Skin of body (tissue), 2 donors: ENCODE results near the gene RBBP8NL. TPM values are rescaled to one million over a fixed set of nuclear protein-coding genes. Genes with fewer than 3 reads are reported as not detected.

Experiments
- DNase-seq: peaks from one replicate; lab custom pipeline; 2025; lab: John Stamatoyannopoulos, UW
- total RNA-seq: library from RNA; depleted of rRNA; stranded (reverse); fragments of >200 nt; gene quantifications from one replicate; pipeline ENCODE4 v1.2.3, GENCODE V29; 2014

The RBBP8NL gene
- total RNA-seq, 1 donor from 2014 or later = 0.59 TPM

DNA sequence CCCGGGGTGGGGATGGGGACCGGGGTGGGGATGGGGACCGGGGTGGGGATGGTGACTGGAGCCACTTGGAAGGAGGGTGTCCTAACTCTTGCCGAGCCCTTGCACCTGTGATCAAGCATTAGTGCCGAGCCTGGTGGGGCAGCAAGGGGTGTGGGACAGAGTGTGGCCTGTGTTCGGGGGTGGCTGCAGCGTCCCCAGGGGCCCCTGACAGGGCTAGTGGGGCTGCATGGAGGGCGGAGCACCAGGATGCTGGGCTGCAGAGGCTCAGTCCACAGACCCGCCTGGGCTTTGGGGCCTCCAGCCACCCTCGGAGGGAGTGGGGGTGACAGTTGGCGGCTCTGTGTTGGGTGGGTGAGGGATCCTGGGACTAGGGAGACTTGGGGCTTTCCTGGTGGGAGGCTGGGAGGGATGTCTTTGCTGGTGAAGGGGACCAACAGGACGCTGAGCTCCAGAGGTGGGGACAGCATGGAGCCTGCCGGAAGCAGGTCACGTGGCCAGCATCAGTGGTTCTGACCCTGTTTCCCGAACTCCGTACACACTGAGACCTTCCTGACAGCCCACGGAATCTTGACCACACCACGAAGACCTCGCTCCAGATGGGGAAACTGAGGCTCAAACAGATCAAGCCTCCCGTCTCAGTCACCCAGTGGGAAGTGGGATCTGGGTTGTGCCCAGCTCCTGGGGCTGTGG, 4.6 kb downstream of the RBBP8NL start:
- no peak for DNase-seq

DNA sequence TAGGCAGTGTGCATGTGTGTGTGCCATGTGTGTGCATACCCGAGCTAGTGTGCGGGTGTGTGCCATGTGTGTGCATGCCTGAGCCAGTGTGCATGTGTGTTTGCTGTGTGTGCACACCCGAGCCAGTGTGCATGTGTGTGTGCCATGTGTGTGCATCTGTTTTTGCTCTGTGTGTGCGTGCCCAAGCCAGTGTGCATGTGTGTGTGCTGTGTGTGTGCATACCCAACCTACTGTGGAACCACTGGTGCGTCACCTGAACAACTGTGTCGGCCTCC, 5.7 kb downstream of the RBBP8NL start:
- DNase-seq = no peak

DNA sequence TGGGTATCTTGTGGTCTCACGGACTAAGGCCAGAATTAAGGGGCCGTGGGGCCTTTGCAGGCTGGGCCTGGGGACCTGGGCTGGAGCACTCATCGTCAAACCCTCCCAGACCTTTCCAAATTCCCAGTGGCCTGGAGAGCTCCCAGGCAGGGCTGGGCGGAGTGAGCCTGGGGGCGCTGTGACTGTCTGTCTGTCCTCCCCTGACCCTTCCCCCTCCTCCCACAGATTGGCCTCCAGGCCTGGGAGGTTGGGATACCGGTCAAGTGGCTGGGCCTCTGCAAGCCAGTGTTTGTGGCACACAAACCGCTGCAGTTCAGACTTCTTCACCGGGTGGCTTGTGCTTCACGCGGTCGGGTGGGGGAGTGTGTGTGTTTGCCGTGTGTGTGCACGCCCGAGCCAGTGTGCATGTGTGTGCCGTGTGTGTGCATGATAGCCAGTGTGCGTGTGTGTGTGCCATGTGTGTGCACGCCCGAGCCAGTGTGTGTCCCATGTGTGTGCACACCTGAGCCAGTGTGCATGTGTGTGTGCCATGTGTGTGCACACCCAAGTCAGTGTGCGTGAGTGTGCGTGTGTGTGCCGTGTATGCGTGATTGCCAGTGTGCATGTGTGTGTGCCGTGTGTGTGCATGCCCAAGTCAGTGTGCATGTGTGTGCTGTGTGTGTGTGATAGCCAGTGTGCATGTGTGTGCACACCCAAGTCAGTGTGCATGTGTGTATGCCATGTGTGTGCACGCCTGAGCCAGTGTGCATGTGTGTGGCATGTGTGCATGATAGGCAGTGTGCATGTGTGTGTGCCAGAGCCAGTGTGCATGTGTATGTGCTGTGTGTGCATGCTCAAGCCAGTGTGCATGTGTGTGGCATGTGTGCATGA, 6.3 kb downstream of the RBBP8NL start:
- DNase-seq = no peak

DNA sequence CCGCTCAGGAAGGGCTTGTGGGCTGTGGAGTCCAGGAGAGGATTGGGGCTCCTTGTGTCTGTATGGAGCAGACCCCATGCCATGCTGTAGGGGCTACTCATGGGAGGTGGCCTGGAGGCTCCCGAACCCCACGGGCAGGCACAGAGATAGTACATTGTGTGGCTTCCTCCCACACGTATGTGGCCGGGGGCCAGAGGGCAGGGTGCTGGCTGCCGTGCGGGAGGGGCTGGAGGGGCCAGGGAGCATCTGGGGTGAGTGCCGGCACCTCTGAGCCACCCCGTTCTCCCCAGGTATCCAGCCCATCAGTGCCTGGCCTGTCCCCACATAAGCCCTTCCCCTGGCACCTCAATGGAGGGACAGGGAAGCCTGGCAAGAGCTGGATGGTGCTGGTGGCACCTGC, 7.6 kb downstream of the RBBP8NL start:
- DNase-seq = no peak

DNA sequence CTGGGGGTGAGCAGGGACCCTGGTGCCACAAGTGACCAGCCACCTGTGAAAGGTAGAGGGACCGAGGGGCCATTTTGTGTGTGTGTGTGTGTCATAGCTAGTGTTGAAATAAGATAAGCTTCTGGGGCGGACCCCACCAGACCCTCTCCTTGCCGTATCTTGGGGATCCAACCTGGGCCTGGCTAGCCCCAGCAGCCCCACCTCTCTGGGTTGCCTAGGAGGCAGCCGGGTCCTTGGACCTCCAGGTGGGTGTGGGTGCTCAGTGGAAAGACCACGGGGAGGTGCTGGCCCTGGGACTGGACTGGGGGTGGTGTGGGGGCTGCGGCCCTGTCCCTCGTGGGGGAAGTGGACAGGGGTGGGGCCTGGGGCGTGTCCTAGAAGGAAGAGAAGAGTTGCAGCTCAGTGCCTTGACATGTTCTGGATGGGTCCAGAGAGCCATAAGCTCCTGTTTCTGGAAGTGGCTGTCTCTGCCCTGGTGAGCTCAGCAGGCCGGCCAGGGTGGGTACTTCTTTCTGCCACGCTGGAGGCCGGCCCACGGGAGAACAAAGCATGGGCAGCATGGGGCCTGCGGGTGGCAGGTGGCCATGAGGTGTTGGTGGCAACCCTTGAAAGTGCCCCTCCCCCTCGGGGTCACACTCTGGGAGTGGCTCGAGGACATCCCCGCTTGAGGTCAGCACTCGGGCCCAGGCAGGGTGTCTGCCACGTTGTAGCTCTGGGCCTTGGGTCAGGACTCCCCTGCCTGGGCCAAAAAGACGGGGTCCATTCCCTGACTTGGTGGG, 8.4 kb downstream of the RBBP8NL start:
- no peak for DNase-seq

DNA sequence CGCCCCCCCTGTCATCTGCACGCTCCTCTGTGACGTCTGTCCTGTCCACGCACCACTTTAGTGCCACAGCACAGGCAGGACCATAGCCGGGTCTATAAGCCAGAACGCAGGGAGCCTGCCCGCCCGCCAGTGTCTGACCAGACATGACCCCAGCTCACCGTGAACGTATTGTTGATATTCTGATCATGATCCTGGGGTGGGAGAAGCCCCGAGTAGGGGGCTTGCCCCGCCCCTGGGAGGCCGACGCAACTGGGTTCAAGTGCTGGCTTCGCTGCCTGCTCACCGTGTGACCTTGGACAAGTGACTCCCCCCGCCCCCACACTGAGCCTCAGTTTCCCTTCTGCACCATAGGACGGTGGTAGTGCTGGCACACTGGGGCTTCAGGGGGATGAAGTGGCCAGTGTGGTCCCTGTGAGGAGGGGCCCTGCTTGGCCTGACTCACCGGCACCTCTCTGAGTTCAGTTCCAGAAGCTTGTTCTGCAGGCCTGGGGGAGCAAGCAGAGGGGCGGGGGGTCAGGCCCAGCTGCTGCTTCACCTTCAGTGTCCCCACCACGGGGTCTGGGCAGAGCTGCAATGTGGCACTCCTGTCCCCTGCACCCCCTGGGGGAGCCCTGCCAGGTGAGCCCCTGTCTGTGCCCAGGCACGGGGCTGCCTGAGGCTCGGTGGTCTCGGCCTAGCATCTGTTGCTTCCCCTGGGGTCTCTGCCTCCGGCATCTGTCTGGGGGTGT, 9.2 kb downstream of the RBBP8NL start:
- no peak for DNase-seq

DNA sequence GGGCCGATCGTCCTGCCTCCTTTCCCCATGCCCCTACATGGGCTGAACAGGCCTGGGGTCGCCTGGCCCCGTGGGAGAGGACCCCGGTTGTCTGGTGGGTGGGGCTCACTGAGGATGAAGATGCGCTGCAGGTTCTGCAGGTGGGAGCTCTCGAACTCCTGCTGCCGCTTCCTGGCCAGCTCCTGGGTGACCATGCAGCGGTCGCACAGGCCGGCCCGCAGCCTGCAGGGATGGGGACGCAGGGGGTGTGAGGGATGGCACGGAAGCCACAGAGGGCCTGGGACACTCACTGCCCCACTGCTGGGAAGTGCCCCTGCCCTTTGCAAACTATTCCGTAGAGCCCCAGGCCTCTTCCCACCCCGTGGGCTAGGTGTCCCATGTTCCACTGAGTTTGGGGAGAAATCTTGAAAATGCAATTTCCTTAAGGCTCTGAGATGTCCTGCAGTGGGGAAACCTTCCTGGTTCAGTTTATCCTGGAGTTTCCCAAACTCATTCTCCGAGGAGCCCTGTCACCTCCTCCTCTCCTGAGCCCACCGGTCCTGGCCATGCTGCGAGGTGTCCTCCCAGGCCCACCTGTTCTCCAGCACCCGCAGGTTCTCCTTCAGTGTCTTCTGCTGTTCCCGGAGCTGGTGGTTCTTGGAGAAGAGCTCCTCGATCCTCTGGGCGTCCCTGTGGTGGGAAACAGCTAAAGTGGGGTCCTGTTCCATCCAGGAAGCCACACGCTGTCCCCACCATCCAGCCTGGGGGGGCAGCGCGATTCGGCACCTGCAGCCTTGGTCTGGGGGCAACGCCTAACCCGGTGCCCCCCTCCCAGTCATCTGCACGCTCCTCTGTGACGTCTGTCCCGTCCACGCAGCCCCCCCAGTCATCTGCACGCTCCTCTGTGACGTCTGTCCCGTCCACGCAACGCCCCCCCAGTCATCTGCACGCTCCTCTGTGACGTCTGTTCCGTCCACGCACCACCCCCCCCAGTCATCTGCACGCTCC, 10.4 kb downstream of the RBBP8NL start:
- DNase-seq = no peak

DNA sequence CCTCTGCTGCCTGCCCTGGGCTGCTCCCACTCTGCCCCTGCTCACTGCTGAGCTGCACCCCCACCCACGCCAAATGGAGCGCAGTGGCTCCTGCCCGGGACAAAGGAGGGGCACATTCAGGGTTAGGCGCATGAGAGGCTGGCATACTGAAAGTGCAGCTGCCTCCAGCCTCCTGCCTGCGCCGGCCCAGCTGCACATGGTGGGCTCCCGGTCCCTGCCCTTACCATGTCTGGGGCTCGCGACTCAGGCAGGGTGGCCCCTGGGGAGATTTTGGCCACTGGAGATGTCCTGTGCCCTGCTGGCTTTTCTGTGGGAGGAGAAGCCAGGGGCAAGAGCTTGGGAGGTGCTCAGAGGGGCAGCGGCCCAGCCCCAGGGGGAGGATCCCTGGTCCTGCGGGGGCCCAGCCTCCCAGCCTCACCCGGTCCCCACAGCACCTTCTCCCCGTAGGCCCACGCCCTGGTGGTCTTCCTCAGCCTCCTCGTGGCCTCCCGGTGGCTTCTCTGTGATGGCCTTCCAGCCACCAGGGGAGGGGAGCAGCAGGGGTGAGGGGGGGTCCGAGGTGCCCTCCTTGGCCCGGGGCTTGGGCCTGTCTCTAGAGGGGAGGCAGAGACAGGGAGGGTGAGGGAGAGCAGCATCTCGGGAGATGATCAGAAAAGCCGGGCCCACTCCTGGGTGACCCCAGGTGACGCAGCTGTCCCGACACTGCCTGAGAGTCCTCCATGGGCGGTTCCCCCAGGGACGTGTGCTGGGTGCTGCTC, 11.8 kb downstream of the RBBP8NL start:
- no peak for DNase-seq

DNA sequence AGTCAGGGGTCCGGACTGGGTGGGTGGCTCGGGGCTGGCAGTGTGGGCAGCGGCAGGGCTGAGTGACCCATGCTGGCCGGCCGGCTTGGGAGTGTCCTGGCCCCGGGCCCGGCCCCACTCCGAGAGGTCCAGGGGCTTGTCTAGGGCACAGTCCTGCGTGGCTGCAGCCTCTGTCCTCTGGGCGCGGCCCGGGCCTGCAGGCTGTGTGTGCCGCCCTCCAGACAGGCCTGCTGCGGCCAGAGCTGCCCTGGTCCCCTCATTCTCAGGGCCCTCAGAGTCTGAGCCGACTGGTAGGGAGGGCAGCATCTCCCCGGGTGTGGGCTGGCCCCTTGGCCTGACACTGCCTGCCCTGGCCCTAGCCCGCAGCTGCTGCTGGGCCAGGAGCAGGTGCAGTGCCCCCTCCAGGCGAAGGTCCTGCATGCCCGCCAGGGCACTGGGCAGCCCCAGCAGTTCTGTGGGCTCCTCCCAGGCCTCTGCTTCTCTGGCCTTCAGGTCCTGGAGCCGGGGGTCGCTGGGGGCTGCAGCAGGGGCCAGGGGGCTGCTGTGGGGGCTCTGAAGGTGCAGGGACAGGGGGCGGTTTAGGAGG, 13.3 kb downstream of the RBBP8NL start:
- DNase-seq = no peak

DNA sequence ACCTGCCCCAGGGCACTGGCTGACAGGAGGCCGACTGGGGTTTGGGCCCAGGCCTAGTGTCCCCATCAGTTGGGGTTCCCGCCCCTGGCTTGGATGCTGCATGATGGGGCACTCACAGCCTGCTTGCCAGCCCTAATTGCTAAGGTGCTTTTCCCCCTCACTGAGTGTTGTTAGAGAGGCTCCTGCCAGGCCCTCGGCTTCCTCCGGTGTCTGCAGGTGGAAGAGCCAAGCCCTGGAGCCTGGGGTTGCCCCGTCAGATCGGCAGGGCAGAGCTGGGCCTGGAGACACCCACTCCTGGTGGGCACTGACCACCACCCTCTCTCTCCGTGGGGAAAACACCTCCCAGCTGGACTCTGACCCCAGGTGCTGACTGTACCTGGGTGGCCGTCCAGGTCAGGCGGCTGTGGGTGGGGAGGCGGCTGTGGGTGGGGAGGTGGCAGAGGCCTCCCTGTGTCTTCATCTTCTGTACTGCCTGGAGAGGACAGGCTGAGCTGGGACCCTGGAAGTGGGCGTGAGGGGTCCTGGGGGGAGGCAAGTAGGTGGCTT, 14.2 kb downstream of the RBBP8NL start:
- DNase-seq = no peak

DNA sequence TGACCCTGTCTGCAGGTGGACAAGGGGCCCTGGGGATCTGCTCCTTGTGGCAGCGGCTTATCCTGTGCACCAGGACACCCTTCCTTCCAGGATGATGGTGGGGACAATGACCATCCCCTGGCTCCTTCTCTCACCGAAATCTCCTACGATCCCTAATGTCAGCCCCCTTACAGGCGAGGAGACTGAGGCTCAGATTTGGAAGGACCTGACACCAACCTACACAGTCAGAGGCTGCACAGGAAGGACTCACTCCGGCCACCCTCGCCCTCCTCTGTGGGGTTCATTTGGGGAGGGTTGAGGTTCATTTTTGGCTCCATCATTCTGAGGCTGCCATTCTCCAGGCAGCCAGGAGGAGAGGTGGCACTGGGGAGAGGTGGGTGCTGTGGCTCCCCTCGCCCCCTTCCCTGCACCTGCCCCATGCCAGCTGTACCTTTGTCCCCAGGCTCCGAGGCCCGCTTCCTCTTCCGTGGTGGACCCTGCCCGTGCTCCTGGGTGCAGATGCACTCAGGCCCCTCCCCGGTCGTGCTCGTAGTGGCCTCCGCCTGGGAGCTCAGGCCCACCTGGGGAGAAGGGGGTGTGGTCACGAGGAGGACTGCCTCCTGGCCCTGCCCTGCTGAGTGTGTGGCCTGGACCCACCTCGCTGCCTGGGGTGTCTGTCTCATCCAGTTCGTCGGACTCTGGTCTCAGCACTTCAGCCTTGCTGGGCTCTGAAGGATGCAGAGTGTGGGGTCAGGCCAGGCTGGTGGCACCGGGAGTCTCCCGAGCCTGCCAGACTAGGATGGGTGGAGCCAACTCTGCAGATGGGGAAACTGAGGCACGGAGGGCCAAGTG, 14.9 kb downstream of the RBBP8NL start:
- DNase-seq = no peak

DNA sequence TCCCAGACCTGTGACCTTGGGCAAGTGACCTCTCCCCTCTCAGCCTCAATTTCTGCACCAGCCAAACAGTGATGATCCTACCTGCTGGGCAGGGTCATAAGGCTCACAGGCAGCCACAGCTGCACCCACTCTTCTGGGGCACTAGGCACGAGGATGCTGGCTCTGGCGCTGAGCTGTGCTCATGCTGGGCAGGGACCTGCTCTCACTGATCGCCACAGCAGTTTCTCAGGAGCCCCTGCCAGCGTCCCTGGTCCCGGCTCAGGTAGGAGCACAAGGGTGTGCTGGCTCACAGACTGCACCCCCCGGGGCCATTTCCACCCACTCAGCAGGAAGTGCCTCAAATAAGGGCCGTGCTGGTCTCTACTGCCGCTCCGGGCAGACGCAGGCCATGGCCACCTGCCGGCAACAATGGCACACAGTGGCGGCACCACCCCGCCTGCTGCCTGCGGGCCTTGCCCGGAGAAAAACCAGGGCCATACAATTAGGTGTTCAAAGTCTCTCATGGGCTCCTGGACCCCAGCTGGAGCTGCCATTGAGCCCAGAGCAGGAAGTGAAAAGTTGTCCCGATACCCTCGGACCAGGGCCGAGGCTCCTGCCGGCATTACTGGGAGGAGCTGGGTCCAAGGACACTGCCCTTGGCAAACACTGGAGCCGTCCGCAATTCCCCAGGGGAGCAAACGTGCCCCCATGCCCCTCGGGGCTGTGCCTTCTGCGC, 15.7 kb downstream of the RBBP8NL start:
- no peak for DNase-seq

DNA sequence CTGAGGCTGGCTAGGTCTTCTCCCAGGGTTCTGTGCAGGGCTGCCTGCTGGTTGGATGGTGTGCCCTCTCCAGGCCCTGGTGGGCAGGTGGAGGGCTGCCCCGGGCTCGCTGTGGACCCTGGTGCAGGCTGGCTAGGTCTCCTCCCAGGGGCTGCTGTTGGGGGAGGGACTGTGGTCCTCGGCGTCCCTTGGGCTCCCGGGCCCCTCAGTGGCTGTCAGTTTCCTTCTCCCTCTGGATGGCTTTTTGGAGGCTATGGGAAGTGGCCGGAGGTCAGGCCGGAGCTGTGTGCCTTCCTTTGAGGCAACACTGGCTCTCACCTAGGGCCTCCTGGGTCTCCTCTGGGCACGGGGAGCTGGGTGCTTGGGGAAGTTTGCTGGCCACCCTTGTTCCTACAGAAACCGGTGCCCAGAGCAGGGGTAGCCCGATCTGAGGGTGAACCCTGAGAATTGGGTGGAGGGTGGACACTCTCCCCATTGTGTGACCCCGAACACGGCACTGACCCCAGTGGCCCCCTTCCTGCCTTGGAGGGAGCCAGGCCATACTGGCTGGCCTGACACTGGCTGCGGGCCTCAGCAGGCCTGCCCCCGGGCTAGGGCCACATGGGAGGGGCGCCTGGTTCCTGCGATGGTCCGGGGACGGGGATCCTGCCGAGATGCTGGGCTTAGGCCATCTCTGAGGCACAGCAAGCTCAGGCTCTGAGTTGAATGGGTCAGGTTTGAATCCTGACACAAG, 16.4 kb downstream of the RBBP8NL start:
- no peak for DNase-seq

DNA sequence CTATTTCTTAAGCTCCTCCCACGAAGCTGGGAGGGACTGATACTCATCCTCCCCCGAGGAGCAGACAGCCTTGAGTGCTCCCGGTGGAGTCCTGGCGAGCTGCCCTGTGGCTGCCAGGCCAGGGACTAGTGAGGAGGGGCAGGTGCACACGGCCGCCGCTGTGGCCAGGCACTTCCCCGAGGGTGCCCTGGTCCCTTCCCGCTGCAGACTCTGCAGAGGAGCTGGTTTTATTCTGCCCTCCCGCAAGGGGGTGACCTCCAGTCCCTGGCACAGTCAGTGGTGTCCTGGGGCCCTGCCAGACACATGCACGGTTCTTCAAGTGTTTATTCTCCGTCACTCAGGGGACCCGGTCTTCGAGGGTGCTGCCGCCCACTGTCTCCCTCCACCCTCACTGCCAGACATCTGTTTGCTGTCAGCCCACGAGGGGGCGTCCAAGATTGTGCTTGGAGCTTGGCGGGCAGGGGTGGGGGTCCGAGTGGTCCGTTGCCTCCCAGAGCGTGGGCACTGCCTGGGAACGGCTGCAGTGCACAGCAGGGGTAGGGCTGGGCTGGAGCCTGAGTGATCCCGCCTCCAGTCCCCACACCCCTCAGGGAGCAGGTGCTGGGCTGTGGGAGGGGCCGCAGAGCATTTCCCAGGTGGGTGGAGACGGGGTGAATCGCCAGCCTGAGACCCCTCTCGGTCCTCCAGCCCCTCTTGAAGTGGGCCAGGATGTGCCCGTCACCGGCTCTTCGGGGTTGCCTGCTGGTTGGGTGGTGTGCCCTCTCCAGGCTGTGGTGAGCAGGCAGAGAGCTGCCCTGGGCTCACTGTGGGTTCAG, 17.2 kb downstream of the RBBP8NL start:
- DNase-seq = no peak

DNA sequence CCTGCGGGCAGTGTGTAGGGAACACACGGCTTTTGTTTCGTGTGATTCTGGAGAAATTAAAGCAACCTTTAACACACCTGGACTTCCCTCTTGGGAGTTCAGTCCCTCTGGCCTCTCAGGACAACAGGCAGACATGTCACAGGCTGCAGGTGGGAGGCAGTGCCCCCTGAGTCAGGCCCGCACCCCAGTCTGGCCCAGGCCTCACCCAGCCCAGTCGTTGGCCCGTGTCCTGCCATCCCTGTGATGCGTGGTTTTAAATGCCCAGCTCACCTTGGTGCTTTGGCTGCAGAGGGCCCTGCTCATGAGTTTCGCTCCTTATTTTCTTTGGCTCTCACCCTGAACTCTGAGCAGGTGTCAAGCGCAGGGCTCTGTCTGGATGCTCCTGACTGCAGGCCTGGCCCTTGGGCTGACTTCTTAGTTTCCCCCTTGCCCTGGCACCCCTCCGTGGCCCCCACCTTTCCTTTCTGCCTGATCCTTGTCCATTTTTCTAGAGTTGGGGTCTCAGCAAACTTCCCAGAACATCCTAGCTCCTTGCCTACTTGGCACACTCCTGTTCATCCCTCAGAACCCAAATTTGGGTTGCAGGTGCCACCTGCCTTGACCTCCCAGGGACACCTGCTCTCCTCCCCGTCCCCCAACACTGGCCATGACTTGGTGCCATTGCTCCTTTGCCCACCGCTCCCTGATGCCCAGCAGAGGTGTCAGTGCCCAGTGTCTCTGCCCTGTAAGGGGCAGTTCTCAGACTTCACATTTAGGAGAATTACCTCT, 18.1 kb downstream of the RBBP8NL start:
- DNase-seq = no peak
